H9 (cell line): Measurements from ENCODE around the gene RRBP1. TPM values are rescaled to one million over a fixed set of nuclear protein-coding genes. Genes with fewer than 3 reads are reported as not detected.

Experiments used
- DNase-seq: peaks from one replicate; pipeline ENCODE4 v3.0.0-alpha.2; 2017
- H2AFZ ChIP-seq: one replicate; pipeline ENCODE4 v1.6.1; 2013; ENCODE audit warnings: mild to moderate bottlenecking, low read length, control low read depth, moderate library complexity
- H2AK5ac ChIP-seq: 2 replicates; pipeline ENCODE4 v1.6.1; 2013; ENCODE audit warnings: low read length, control low read depth, mixed read lengths; ENCODE audit not compliant: insufficient read length
- H2BK120ac ChIP-seq: one replicate; pipeline ENCODE4 v1.6.1; 2013; ENCODE audit warnings: low read depth, mild to moderate bottlenecking, low read length, control low read depth, inconsistent platforms; ENCODE audit not compliant: poor library complexity, severe bottlenecking
- H2BK12ac ChIP-seq: 2 replicates; pipeline ENCODE4 v1.6.1; 2013; ENCODE audit warnings: low read length, control low read depth, mixed read lengths, low read depth; ENCODE audit not compliant: insufficient read length
- H2BK15ac ChIP-seq: 2 replicates; pipeline ENCODE4 v1.6.1; 2013; ENCODE audit warnings: low read depth, low read length, control low read depth
- H2BK20ac ChIP-seq: one replicate; pipeline ENCODE4 v1.6.1; 2013; ENCODE audit warnings: low read depth, mild to moderate bottlenecking, low read length, control low read depth, inconsistent platforms; ENCODE audit not compliant: poor library complexity, severe bottlenecking
- H2BK5ac ChIP-seq: 2 replicates; pipeline ENCODE4 v1.6.1; 2013; ENCODE audit warnings: low read length, control low read depth, mixed read lengths; ENCODE audit not compliant: insufficient read length
- H3K14ac ChIP-seq: 2 replicates; pipeline ENCODE4 v1.6.1; 2013; ENCODE audit warnings: low read length, control low read depth; ENCODE audit not compliant: insufficient read depth
- H3K18ac ChIP-seq: 2 replicates; pipeline ENCODE4 v1.6.1; 2013; ENCODE audit warnings: low read depth, mild to moderate bottlenecking, mixed read lengths, low read length, control low read depth; ENCODE audit not compliant: insufficient read length
- H3K23ac ChIP-seq: 2 replicates; pipeline ENCODE4 v1.6.1; 2013; ENCODE audit warnings: low read length, control low read depth, mixed read lengths, low read depth; ENCODE audit not compliant: insufficient read length
- H3K23me2 ChIP-seq: 2 replicates; pipeline ENCODE4 v1.6.1; 2013; ENCODE audit warnings: low read depth, mild to moderate bottlenecking, mixed read lengths, low read length, control low read depth; ENCODE audit not compliant: insufficient read length, poor library complexity, severe bottlenecking
- H3K27ac ChIP-seq: 2 replicates; pipeline ENCODE4 v1.5.1; 2013; ENCODE audit warnings: low read length, control low read depth, mixed read lengths, low read depth; ENCODE audit not compliant: insufficient read length
- H3K27me3 ChIP-seq: 2 replicates; pipeline ENCODE4 v1.6.1; 2013; ENCODE audit warnings: low read length, control low read depth, inconsistent platforms; ENCODE audit not compliant: insufficient read depth
- H3K4ac ChIP-seq: 2 replicates; pipeline ENCODE4 v1.6.1; 2013; ENCODE audit warnings: low read depth, mild to moderate bottlenecking, control low read depth, inconsistent platforms, low read length, moderate library complexity
- H3K4me1 ChIP-seq: 2 replicates; pipeline ENCODE4 v1.6.1; 2013; ENCODE audit warnings: low read length, control low read depth, inconsistent platforms; ENCODE audit not compliant: insufficient read depth
- H3K4me2 ChIP-seq: 2 replicates; pipeline ENCODE4 v1.6.1; 2013; ENCODE audit warnings: low read length, control low read depth, mixed read lengths; ENCODE audit not compliant: insufficient read length, insufficient read depth
- H3K56ac ChIP-seq: 2 replicates; pipeline ENCODE4 v1.6.1; 2013; ENCODE audit warnings: low read depth, mild to moderate bottlenecking, mixed read lengths, low read length, control low read depth; ENCODE audit not compliant: insufficient read length
- H3K79me1 ChIP-seq: 2 replicates; pipeline ENCODE4 v1.6.1; 2013; ENCODE audit warnings: low read depth, mild to moderate bottlenecking, moderate library complexity, low read length, control low read depth, inconsistent platforms; ENCODE audit not compliant: insufficient read depth, poor library complexity, severe bottlenecking
- H3K79me2 ChIP-seq: 2 replicates; pipeline ENCODE4 v1.6.1; 2013; ENCODE audit warnings: low read length, control low read depth, inconsistent platforms; ENCODE audit not compliant: insufficient read depth
- H3K9ac ChIP-seq: 2 replicates; pipeline ENCODE4 v1.6.1; 2013; ENCODE audit warnings: low read length, control low read depth, mixed read lengths; ENCODE audit not compliant: insufficient read length; ENCODE audit errors: extremely low read depth
- H3K9me3 ChIP-seq: one replicate; pipeline ENCODE4 v1.6.1; 2013; ENCODE audit warnings: low read depth, low read length, inconsistent platforms; ENCODE audit not compliant: control insufficient read depth
- H3T11ph ChIP-seq: one replicate; pipeline ENCODE4 v1.6.1; 2013; ENCODE audit warnings: mild to moderate bottlenecking, low read length, control low read depth, inconsistent platforms
- H4K20me1 ChIP-seq: one replicate; pipeline ENCODE4 v1.6.1; 2013; ENCODE audit not compliant: control insufficient read depth, insufficient read length, insufficient read depth
- H4K5ac ChIP-seq: 2 replicates; pipeline ENCODE4 v1.6.1; 2013; ENCODE audit warnings: low read depth, mild to moderate bottlenecking, mixed read lengths, low read length, control low read depth; ENCODE audit not compliant: insufficient read length
- H4K8ac ChIP-seq: replicated peaks from 2 replicates; pipeline ENCODE4 v1.6.1; 2013; ENCODE audit warnings: low read length, control low read depth, mixed read lengths, low read depth; ENCODE audit not compliant: insufficient read length
- H4K91ac ChIP-seq: 2 replicates; pipeline ENCODE4 v1.6.1; 2013; ENCODE audit warnings: low read depth, mild to moderate bottlenecking, moderate library complexity, mixed read lengths, low read length, control low read depth; ENCODE audit not compliant: insufficient read length
- H3K27ac Mint-ChIP-seq, 3 experiments: 2 replicates in 2 of 3; 3 replicates in 1 of 3; pipeline ENCODE4 v1.8.0; 2020 to 2021; ENCODE audit warnings: mixed read lengths in 3 of 3, mild to moderate bottlenecking in 1 of 3, moderate library complexity in 1 of 3
- H3K27me3 Mint-ChIP-seq: 2 replicates; pipeline ENCODE4 v1.8.0; 2021; ENCODE audit warnings: low read depth, mild to moderate bottlenecking, moderate library complexity, mixed read lengths
- H3K36me3 Mint-ChIP-seq, 3 experiments: 2 replicates in 2 of 3; 3 replicates in 1 of 3; pipeline ENCODE4 v1.8.0; 2020 to 2021; ENCODE audit warnings: low read depth in 3 of 3, mixed read lengths in 3 of 3; ENCODE audit not compliant: insufficient read depth in 1 of 3
- H3K4me1 Mint-ChIP-seq, 2 experiments: 2 replicates each; pipeline ENCODE4 v1.8.0; 2020; ENCODE audit warnings: mixed read lengths in 2 of 2
- H3K4me3 Mint-ChIP-seq, 2 experiments: 2 replicates in 1 of 2; 3 replicates in 1 of 2; pipeline ENCODE4 v1.8.0; 2020 to 2021; ENCODE audit warnings: mild to moderate bottlenecking in 2 of 2, mixed read lengths in 2 of 2, moderate library complexity in 1 of 2
- H3K9me3 Mint-ChIP-seq, 2 experiments: 2 replicates in 1 of 2; 3 replicates in 1 of 2; pipeline ENCODE4 v1.8.0; 2020; ENCODE audit warnings: mild to moderate bottlenecking in 2 of 2, mixed read lengths in 2 of 2, moderate library complexity in 1 of 2
- WGBS: extraction: QIAGEN DNeasy Blood & Tissue Kit; methylation state at CpG from one replicate; pipeline ENCODE4 v1.1.7; 2013; ENCODE audit warnings: missing lambda C conversion rate, low lambda C conversion rate, mixed read lengths; ENCODE audit not compliant: insufficient read length; ENCODE audit errors: extremely low coverage; 5-methylcytosine and 5-hydroxymethylcytosine counted together
- total RNA-seq: library from RNA; stranded (reverse); gene quantifications from 2 replicates; pipeline ENCODE4 v1.2.1, GENCODE V29; 2021
- TF ChIP-seq, protein P1 (sequence below): fragments of 200-600 bp; sonication (generic); conservative IDR thresholded peaks from 3 replicates; pipeline ENCODE4 v1.8.0; 2021; ENCODE audit warnings: antibody characterized with exemption, mild to moderate bottlenecking

The RRBP1 gene
- total RNA-seq, 1 experiment from 2014 or later = 97.8 TPM

DNA sequence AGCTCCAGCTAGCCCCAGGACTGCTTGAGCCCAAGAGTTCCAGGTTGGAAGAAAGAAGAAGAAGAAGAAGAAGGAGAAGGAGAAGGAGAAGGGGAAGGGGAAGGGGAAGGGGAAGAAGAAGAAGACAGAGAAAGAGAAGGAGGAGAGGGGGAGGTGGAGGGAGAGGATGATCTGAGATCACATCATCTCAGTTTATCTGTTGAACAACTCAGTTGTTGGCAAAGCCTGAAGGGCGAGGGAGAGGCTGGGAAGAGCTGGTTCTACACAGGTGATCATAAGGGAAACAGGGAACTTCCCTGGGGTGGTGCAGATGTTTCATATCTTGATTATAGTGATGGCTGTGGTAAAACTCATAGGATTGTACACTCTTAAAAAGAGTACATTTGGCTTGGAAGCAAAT is 3.1 kb upstream of the RRBP1 start:
- H3K4me1 Mint-ChIP-seq = peaks cover 12 to 17% of the 10 kb centered on the region in 2 experiments
- Histone ChIP-seq H4K91ac (no peak overlapping the region), H2AK5ac (no peak overlapping the region), H2BK120ac (no peak overlapping the region), H2BK5ac (no peak overlapping the region), H3K79me2 (peaks cover 2% of the 10 kb centered on the region; the same call in 1 of the 2 replicates), H2BK15ac (no peak overlapping the region), H3K4me1 (no peaks in the 10 kb centered on the region; the same call in 1 of the 2 replicates), H2AFZ (no peak overlapping the region), H2BK20ac (no peak overlapping the region), H3K4me2 (no peak overlapping the region), H4K8ac (no peak overlapping the region), H3K79me1 (no peaks in the 10 kb centered on the region), H3K9me3 (no peaks in the 10 kb centered on the region), H3K56ac (no peak overlapping the region), H3K27me3 (no peaks in the 10 kb centered on the region), H3T11ph (no peak overlapping the region), H3K23ac (no peak overlapping the region), H2BK12ac (no peak overlapping the region), H3K23me2 (peaks cover 8% of the 10 kb centered on the region), H3K18ac (no peak overlapping the region), H3K9ac (no peak overlapping the region), H4K5ac (no peak overlapping the region), H3K14ac (no peak overlapping the region), H4K20me1 (no peaks in the 10 kb centered on the region), H3K27ac (no peak overlapping the region), H3K4ac (no peak overlapping the region)
- TF ChIP-seq, protein P1, sequence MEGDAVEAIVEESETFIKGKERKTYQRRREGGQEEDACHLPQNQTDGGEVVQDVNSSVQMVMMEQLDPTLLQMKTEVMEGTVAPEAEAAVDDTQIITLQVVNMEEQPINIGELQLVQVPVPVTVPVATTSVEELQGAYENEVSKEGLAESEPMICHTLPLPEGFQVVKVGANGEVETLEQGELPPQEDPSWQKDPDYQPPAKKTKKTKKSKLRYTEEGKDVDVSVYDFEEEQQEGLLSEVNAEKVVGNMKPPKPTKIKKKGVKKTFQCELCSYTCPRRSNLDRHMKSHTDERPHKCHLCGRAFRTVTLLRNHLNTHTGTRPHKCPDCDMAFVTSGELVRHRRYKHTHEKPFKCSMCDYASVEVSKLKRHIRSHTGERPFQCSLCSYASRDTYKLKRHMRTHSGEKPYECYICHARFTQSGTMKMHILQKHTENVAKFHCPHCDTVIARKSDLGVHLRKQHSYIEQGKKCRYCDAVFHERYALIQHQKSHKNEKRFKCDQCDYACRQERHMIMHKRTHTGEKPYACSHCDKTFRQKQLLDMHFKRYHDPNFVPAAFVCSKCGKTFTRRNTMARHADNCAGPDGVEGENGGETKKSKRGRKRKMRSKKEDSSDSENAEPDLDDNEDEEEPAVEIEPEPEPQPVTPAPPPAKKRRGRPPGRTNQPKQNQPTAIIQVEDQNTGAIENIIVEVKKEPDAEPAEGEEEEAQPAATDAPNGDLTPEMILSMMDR = no peak
- WGBS = no CpG with 5 or more reads among the region's 1 CpG
- peaks cover 33% of the 10 kb centered on the region for H3K27me3 Mint-ChIP-seq
- no peak for DNase-seq
- H3K4me3 Mint-ChIP-seq = no peak overlapping the region
- 0 out of 7 replicates have a peak, but pooled peaks cover 0 to under 1% (median 0%) of the 10 kb centered on the region in 3 experiments for H3K36me3 Mint-ChIP-seq
- H3K27ac Mint-ChIP-seq = no peak overlapping the region; a peak in 1 of 7 replicates
- peaks cover 7 to 17% of the 10 kb centered on the region in 2 experiments; a peak in 3 of 5 replicates for H3K9me3 Mint-ChIP-seq
